Muscle of leg (tissue), 11 donors: ENCODE measurements around the gene TMEM234. TPM values are rescaled to one million over a fixed set of nuclear protein-coding genes. Genes with fewer than 3 reads are reported as not detected.

Experiments
- DNase-seq: peaks from one replicate; pipeline ENCODE4 v3.0.0; 2013
- H3K27ac ChIP-seq: one replicate; pipeline ENCODE4 v1.5.1; 2013; ENCODE audit warnings: mild to moderate bottlenecking, low read length, control low read depth
- H3K27me3 ChIP-seq: one replicate; pipeline ENCODE4 v1.6.1; 2013; ENCODE audit warnings: low read length; ENCODE audit not compliant: control insufficient read depth, insufficient read depth
- H3K36me3 ChIP-seq: one replicate; pipeline ENCODE4 v1.6.1; 2013; ENCODE audit warnings: low read length; ENCODE audit not compliant: control insufficient read depth, insufficient read depth
- H3K4me1 ChIP-seq: one replicate; pipeline ENCODE4 v1.6.1; 2013; ENCODE audit warnings: low read length; ENCODE audit not compliant: control insufficient read depth, insufficient read depth
- H3K4me3 ChIP-seq: one replicate; pipeline ENCODE4 v1.5.1; 2013; ENCODE audit warnings: low read length, control low read depth
- H3K9me3 ChIP-seq: replicated peaks from 2 replicates; pipeline ENCODE4 v1.6.1; 2013; ENCODE audit warnings: low read depth, low read length; ENCODE audit not compliant: control insufficient read depth
- whole genome bisulfite sequencing: methylation state at CpG from one replicate; pipeline ENCODE4 v1.1.5; 2013; ENCODE audit warnings: missing lambda C conversion rate; ENCODE audit not compliant: insufficient coverage; 5-methylcytosine and 5-hydroxymethylcytosine counted together
- polyA plus RNA-seq, 8 donors: library from polyadenylated mRNA; unstranded; fragments of 120-200 nt; gene quantifications; one replicate each; pipeline versions ENCODE4 v1.2.1 to v1.2.3, GENCODE V29; 2013; ENCODE audit warnings: inconsistent platforms in 1 of 8, low replicate concordance in 1 of 8; ENCODE audit not compliant: insufficient read length in 8 of 8, insufficient read depth in 1 of 8
- total RNA-seq: library from RNA; stranded (reverse); fragments of 120-200 nt; gene quantifications from one replicate; pipeline ENCODE4 v1.2.4, GENCODE V29; 2013

TMEM234 gene
- total and polyA plus RNA-seq, 9 donors = 7.8 to 11.9 (median 10.1) TPM

GRCh38 chr1:32255072-32256071 lies 33.2 kb upstream of the TMEM234 start:
- no peaks in the 10 kb centered on the region for H3K9me3 ChIP-seq
- no peak overlapping the region for H3K27ac ChIP-seq
- H3K4me1 ChIP-seq = peaks cover 15% of the 10 kb centered on the region
- DNase-seq = no peak
- H3K36me3 ChIP-seq = no peaks in the 10 kb centered on the region
- no peaks in the 10 kb centered on the region for H3K27me3 ChIP-seq
- no peak overlapping the region for H3K4me3 ChIP-seq
- WGBS = 83% methylated on average over 1 of the region's 10 CpGs

- peaks cover 43% of the 10 kb centered on the region for H3K4me1 ChIP-seq
- H3K4me3 ChIP-seq = peak within 1 kb of the TSS; percentile 9
- H3K27ac ChIP-seq = peak within 1 kb of the TSS; percentile 90
- DNase-seq = no peak
- peaks cover 2% of the 10 kb centered on the region for H3K27me3 ChIP-seq
- WGBS = 60% methylated on average over 24 of the region's 25 CpGs
- no peaks in the 10 kb centered on the region for H3K36me3 ChIP-seq
- no peaks in the 10 kb centered on the region for H3K9me3 ChIP-seq
Observed at GRCh38 chr1:32250893-32251716, 29.0 kb upstream of the TMEM234 start, which contains the start of gene LCK. Gene LCK, plus strand, starts transcription at chr1:32251265. Its CDS starts 23,065 bp downstream, at chr1:32274330.

GRCh38 chr1:32249831-32250525 lies 27.8 kb upstream of the TMEM234 start:
- Histone ChIP-seq H3K4me1 (peaks cover 44% of the 10 kb centered on the region), H3K27me3 (peaks cover 2% of the 10 kb centered on the region), H3K36me3 (no peaks in the 10 kb centered on the region), H3K9me3 (no peaks in the 10 kb centered on the region), H3K4me3 (no peak overlapping the region), H3K27ac (peak overlapping the region; percentile 90)
- 37% methylated on average over 7 of the region's 9 CpGs for WGBS
- peak; percentile 64 for DNase-seq

GRCh38 chr1:32247983-32248889 lies 26.1 kb upstream of the TMEM234 start:
- peaks cover 2% of the 10 kb centered on the region for H3K27me3 ChIP-seq
- no peaks in the 10 kb centered on the region for H3K36me3 ChIP-seq
- H3K27ac ChIP-seq = peak overlapping the region; percentile 82
- peaks cover 44% of the 10 kb centered on the region for H3K4me1 ChIP-seq
- 3% methylated on average over 15 of the region's 31 CpGs for WGBS
- H3K9me3 ChIP-seq = no peaks in the 10 kb centered on the region
- DNase-seq = peak; percentile 68
- H3K4me3 ChIP-seq = no peak overlapping the region

- Histone ChIP-seq H3K36me3 (no peaks in the 10 kb centered on the region), H3K4me3 (no peak overlapping the region), H3K27ac (peak overlapping the region; percentile 82), H3K9me3 (no peaks in the 10 kb centered on the region), H3K4me1 (peaks cover 46% of the 10 kb centered on the region), H3K27me3 (peaks cover 2% of the 10 kb centered on the region)
- DNase-seq = no peak
- 43% methylated on average over 8 of the region's 12 CpGs for WGBS
Observed at GRCh38 chr1:32247452-32247851, 25.3 kb upstream of the TMEM234 start.

- H3K4me1 ChIP-seq = peaks cover 48% of the 10 kb centered on the region
- DNase-seq = peak; percentile 70
- 41% methylated on average over 2 of the region's 3 CpGs for WGBS
- no peak within 1 kb of the TSS for H3K4me3 ChIP-seq
- peak within 1 kb of the TSS; percentile 82 for H3K27ac ChIP-seq
- H3K9me3 ChIP-seq = no peaks in the 10 kb centered on the region
- H3K27me3 ChIP-seq = peaks cover 2% of the 10 kb centered on the region
- no peaks in the 10 kb centered on the region for H3K36me3 ChIP-seq
Observed at GRCh38 chr1:32246888-32247273, 24.7 kb upstream of the TMEM234 start, which contains the start of gene FAM167B. Gene FAM167B, plus strand, starts transcription at chr1:32247222. Its CDS starts 200 bp downstream, at chr1:32247422.

- Histone ChIP-seq H3K9me3 (no peaks in the 10 kb centered on the region), H3K27ac (peak overlapping the region; percentile 7), H3K4me1 (peaks cover 46% of the 10 kb centered on the region), H3K4me3 (no peak overlapping the region), H3K27me3 (no peaks in the 10 kb centered on the region), H3K36me3 (peaks cover 4% of the 10 kb centered on the region)
- peak; percentile 85 for DNase-seq
- WGBS = 80% methylated on average over 1 of the region's 7 CpGs
Observed at GRCh38 chr1:32242341-32242851, 20.2 kb upstream of the TMEM234 start.

- peak; percentile 86 for DNase-seq
- Histone ChIP-seq H3K9me3 (no peaks in the 10 kb centered on the region), H3K36me3 (peaks cover 6% of the 10 kb centered on the region), H3K4me1 (peaks cover 37% of the 10 kb centered on the region), H3K27me3 (no peaks in the 10 kb centered on the region), H3K27ac (peak overlapping the region; percentile 91), H3K4me3 (peak overlapping the region; percentile 78)
- under 1% methylated on average over 52 of the region's 55 CpGs for WGBS
Observed at GRCh38 chr1:32241001-32241763, 19.0 kb upstream of the TMEM234 start.
